Colonic mucosa (tissue), 4 donors: ENCODE measurements around the gene HOXB13. TPM values are rescaled to one million over a fixed set of nuclear protein-coding genes. Genes with fewer than 3 reads are reported as not detected.

Experiments used
- DNase-seq: peaks from one replicate; pipeline ENCODE4 v3.0.0-alpha.2; 2020
- H3K27ac ChIP-seq: fragments of 200-600 bp; one replicate; pipeline ENCODE4 v1.8.0; 2021
- H3K27me3 ChIP-seq: fragments of 200-600 bp; one replicate; pipeline ENCODE4 v1.8.0; 2021
- H3K36me3 ChIP-seq: fragments of 200-600 bp; one replicate; pipeline ENCODE4 v1.8.0; 2021
- H3K4me1 ChIP-seq: fragments of 200-600 bp; one replicate; pipeline ENCODE4 v1.8.0; 2021; ENCODE audit warnings: mild to moderate bottlenecking
- H3K4me3 ChIP-seq: fragments of 200-600 bp; one replicate; pipeline ENCODE4 v1.8.0; 2021
- H3K9ac ChIP-seq, 2 donors: one replicate each; pipeline ENCODE4 v1.7.0; 2013; ENCODE audit warnings: control low read depth in 2 of 2, low read depth in 2 of 2, low read length in 2 of 2
- H3K9me3 ChIP-seq: fragments of 200-600 bp; one replicate; pipeline ENCODE4 v1.8.0; 2021
- CTCF ChIP-seq: fragments of 200-600 bp; IDR thresholded peaks from one replicate; pipeline ENCODE4 v1.8.0; 2022; ENCODE audit warnings: antibody characterized with exemption, mild to moderate bottlenecking
- intact Hi-C: fragments of 100-400 bp; cut with DNase I; formaldehyde crosslinking; loops from one replicate; pipeline ENCODE4 v1.14.1; 2022
- total RNA-seq, 2 donors: library from RNA; stranded (reverse); fragmentation: NEBNext Ultra II Directional in 1 of 2; extraction: Animal tissue kit (Norgen Biotek cat#: 25700) in 1 of 2; gene quantifications; one replicate each; pipeline ENCODE4 v1.2.1, GENCODE V29; 2021
- donor health status: healthy.
- donor health status: DM: no; HTN: no; CAD: no.
- donor health status: DM: no; HTN: no; CAD: no.

Gene HOXB13
- total RNA-seq, 2 donors from 2014 or later = 82.9 to 122 TPM

- TF ChIP-seq CTCF = no peak
- peaks cover 48% of the 10 kb centered on the region for H3K27me3 ChIP-seq
- H3K9ac ChIP-seq = no peak overlapping the region
- no peaks in the 10 kb centered on the region for H3K36me3 ChIP-seq
- no peaks in the 10 kb centered on the region for H3K4me1 ChIP-seq
- H3K27ac ChIP-seq = no peak overlapping the region
- H3K9me3 ChIP-seq = no peaks in the 10 kb centered on the region
- no peak overlapping the region for H3K4me3 ChIP-seq
- no peak for DNase-seq
- intact Hi-C loops = no loop called here
Measured at GRCh38 chr17:48747445-48748363, 19.2 kb upstream of the HOXB13 start.

- intact Hi-C loops = no loop called here
- no peak for TF ChIP-seq CTCF
- H3K4me1 ChIP-seq = no peaks in the 10 kb centered on the region
- no peaks in the 10 kb centered on the region for H3K9me3 ChIP-seq
- no peak overlapping the region for H3K27ac ChIP-seq
- no peaks in the 10 kb centered on the region for H3K36me3 ChIP-seq
- no peak overlapping the region for H3K4me3 ChIP-seq
- no peak for DNase-seq
- H3K9ac ChIP-seq = no peak overlapping the region
- H3K27me3 ChIP-seq = peaks cover 50% of the 10 kb centered on the region
Measured at GRCh38 chr17:48746916-48747444, 18.4 kb upstream of the HOXB13 start.

DNA sequence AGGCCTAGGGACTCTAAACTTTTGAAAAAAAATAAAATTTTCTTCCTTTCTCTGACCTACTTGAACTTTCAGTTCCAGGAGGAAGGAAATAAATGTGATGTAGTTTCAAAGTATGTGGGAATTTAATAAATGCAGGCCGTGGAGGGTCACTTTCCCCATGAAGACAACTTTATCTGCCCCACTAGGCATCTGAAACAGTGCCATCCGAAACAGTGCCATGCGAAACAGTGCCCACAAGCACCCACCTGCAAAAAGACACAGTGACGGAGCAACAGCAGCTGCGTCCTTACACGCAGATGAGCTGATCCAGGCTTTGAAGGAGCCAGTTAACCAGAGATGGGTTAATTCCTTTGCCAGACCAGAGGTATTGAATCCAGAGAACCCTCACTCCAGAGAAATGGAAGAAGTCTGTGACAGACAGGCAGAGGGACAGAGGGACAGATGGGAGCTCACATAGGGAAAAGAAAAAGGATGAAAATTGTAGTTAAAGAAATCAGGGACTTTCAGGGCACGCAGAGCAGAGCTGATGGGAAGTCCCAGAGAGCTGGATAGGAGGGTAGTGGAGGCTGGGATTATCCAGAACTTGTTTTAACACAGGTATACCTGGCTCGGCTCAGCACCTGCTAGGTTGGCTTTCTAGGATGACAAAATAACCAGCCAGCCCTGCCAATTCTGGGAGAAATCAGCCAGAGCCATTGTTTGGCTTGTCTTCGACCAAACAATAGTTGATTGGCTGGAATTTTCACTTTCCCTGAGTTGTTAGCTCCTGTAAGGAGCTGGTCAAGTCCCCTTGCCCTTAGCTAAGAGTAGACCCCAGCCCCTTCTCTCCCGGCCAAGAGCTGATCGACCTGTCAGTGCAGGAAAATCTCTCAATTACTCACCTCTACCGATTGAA, 17.1 kb upstream of the HOXB13 start:
- H3K27me3 ChIP-seq = peaks cover 43% of the 10 kb centered on the region
- H3K27ac ChIP-seq = no peak overlapping the region
- H3K4me3 ChIP-seq = no peak overlapping the region
- H3K4me1 ChIP-seq = no peaks in the 10 kb centered on the region
- intact Hi-C loops = no loop called here
- H3K9ac ChIP-seq = no peak overlapping the region
- no peaks in the 10 kb centered on the region for H3K9me3 ChIP-seq
- no peak for DNase-seq
- H3K36me3 ChIP-seq = no peaks in the 10 kb centered on the region
- TF ChIP-seq CTCF = no peak

- no peaks in the 10 kb centered on the region for H3K4me1 ChIP-seq
- H3K36me3 ChIP-seq = no peaks in the 10 kb centered on the region
- H3K4me3 ChIP-seq = no peak overlapping the region
- no peaks in the 10 kb centered on the region for H3K9me3 ChIP-seq
- H3K9ac ChIP-seq = no peak overlapping the region
- no peak for DNase-seq
- H3K27me3 ChIP-seq = peaks cover 25% of the 10 kb centered on the region
- intact Hi-C loops = no loop called here
- H3K27ac ChIP-seq = no peak overlapping the region
- TF ChIP-seq CTCF = no peak
Measured at GRCh38 chr17:48740537-48740936, 12.0 kb upstream of the HOXB13 start.

- no peak for DNase-seq
- no peaks in the 10 kb centered on the region for H3K9me3 ChIP-seq
- H3K27ac ChIP-seq = no peak overlapping the region
- peaks cover 30% of the 10 kb centered on the region for H3K27me3 ChIP-seq
- no peak overlapping the region for H3K9ac ChIP-seq
- TF ChIP-seq CTCF = no peak
- H3K4me1 ChIP-seq = no peaks in the 10 kb centered on the region
- H3K4me3 ChIP-seq = no peak overlapping the region
- intact Hi-C loops = no loop called here
- H3K36me3 ChIP-seq = no peaks in the 10 kb centered on the region
Measured at GRCh38 chr17:48738803-48739526, 10.4 kb upstream of the HOXB13 start.
